Smooth muscle cell (in vitro differentiated cells): ENCODE measurements around the gene SIGLEC11. TPM values are rescaled to one million over a fixed set of nuclear protein-coding genes. Genes with fewer than 3 reads are reported as not detected.

Source experiments
- DNase-seq: peaks from one replicate; lab custom pipeline; 2025; ENCODE audit not compliant: unreplicated experiment; lab: John Stamatoyannopoulos, UW
- H2AFZ ChIP-seq: fragments of 200-600 bp; sonication (generic); 2 replicates; pipeline ENCODE4 v1.6.0; 2016; ENCODE audit warnings: antibody characterized with exemption, low read depth, mild to moderate bottlenecking
- H3F3A ChIP-seq: fragments of 200-600 bp; sonication (generic); 2 replicates; pipeline ENCODE4 v1.6.0; 2017; ENCODE audit warnings: antibody characterized with exemption, low read depth
- H3K27ac ChIP-seq: fragments of 200-600 bp; sonication (generic); 2 replicates; pipeline ENCODE4 v1.5.1; 2016; ENCODE audit warnings: low read depth, mild to moderate bottlenecking
- H3K27me3 ChIP-seq: fragments of 200-600 bp; sonication (generic); 2 replicates; pipeline ENCODE4 v1.6.1; 2016; ENCODE audit warnings: low read depth, mild to moderate bottlenecking
- H3K36me3 ChIP-seq: fragments of 200-600 bp; sonication (generic); 2 replicates; pipeline ENCODE4 v1.5.1; 2016; ENCODE audit warnings: low read depth
- H3K4me1 ChIP-seq: fragments of 200-600 bp; sonication (generic); 2 replicates; pipeline ENCODE4 v1.5.1; 2016; ENCODE audit warnings: low read depth
- H3K4me2 ChIP-seq: fragments of 200-600 bp; sonication (generic); 2 replicates; pipeline ENCODE4 v1.6.0; 2016; ENCODE audit warnings: mild to moderate bottlenecking
- H3K4me3 ChIP-seq: fragments of 200-600 bp; sonication (generic); 2 replicates; pipeline ENCODE4 v1.5.1; 2016; ENCODE audit warnings: mild to moderate bottlenecking
- H3K79me2 ChIP-seq: fragments of 200-600 bp; sonication (generic); 2 replicates; pipeline ENCODE4 v1.6.0; 2016; ENCODE audit warnings: low read depth, mild to moderate bottlenecking
- H3K9ac ChIP-seq: fragments of 200-600 bp; sonication (generic); 2 replicates; pipeline ENCODE4 v1.6.0; 2016; ENCODE audit warnings: low read depth
- H3K9me3 ChIP-seq: fragments of 200-600 bp; sonication (generic); replicated peaks from 2 replicates; pipeline ENCODE4 v1.5.1; 2016; ENCODE audit warnings: low read depth
- H4K20me1 ChIP-seq: fragments of 200-600 bp; sonication (generic); 2 replicates; pipeline ENCODE4 v1.6.0; 2016; ENCODE audit warnings: low read depth
- CTCF ChIP-seq: fragments of 200-600 bp; sonication (generic); IDR thresholded peaks from 2 replicates; pipeline ENCODE4 v1.5.1; 2017; ENCODE audit warnings: borderline replicate concordance, mild to moderate bottlenecking, antibody characterized with exemption; ENCODE audit not compliant: insufficient read depth, poor library complexity, severe bottlenecking
- WGBS: methylation state at CpG from one replicate; pipeline ENCODE4 v1.1.7; 2016; ENCODE audit warnings: low lambda C conversion rate; 5-methylcytosine and 5-hydroxymethylcytosine counted together
- polyA plus RNA-seq: library from polyadenylated mRNA; unstranded; fragments of >200 nt; fragmentation: Nextera tagmentation; extraction: Ambion mirVana; gene quantifications from 2 replicates; pipeline ENCODE4 v1.2.1, GENCODE V29; 2016
- total RNA-seq: library from RNA; depleted of rRNA; stranded (reverse); fragments of >200 nt; gene quantifications from 2 replicates; pipeline ENCODE4 v1.2.3, GENCODE V29; 2014

SIGLEC11 gene
- total and polyA plus RNA-seq, 2 experiments from 2014 or later, result not detected

DNA sequence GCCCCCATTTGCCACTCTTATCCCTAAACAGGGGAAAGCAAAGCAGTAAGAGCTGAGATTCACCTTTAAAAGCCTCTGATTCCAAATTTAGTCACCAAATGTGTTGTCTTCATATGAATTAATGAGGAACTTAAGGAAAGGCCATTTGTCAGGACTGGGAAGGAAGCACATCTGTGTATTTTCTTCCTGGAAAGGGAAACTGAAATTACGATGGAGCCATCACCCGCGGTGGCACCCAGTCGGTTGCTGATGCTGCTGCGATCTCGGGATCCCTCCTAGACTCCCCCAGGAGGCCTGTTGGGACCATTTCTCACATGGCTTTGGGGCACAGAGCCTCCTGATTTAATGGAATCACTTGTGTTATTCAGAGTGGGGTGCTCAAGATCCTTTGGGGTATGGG is 56.8 kb downstream of the SIGLEC11 start:
- H3K79me2 ChIP-seq, result no peaks in the 10 kb centered on the region
- no peaks in the 10 kb centered on the region for H3K4me1 ChIP-seq
- peaks cover 4% of the 10 kb centered on the region for H4K20me1 ChIP-seq
- no peak overlapping the region for H3K9ac ChIP-seq
- H3K27me3 ChIP-seq, result no peaks in the 10 kb centered on the region
- no peak overlapping the region for H2AFZ ChIP-seq
- H3K36me3 ChIP-seq, result no peaks in the 10 kb centered on the region
- DNase-seq, result no peak
- no peak overlapping the region for H3K27ac ChIP-seq
- H3K4me2 ChIP-seq, result no peak overlapping the region
- TF ChIP-seq CTCF, result no peak
- no peaks in the 10 kb centered on the region for H3F3A ChIP-seq
- no peaks in the 10 kb centered on the region for H3K9me3 ChIP-seq
- H3K4me3 ChIP-seq, result no peak overlapping the region
- 95% methylated on average over 6 of the region's 6 CpGs for WGBS

Other genes with a start within 250 kb of the SIGLEC11 start
- gene TSKS, start 197.9 kb downstream of the SIGLEC11 start, total RNA-seq, result not detected in 2 replicates
- not detected in 2 replicates for gene TSKS, start 197.9 kb downstream of the SIGLEC11 start, polyA plus RNA-seq
- gene AP2A1, start 194.2 kb downstream of the SIGLEC11 start, total RNA-seq, result 55.8 and 57.7 TPM in 2 replicates
- 57.8 and 65.2 TPM in 2 replicates for gene AP2A1, start 194.2 kb downstream of the SIGLEC11 start, polyA plus RNA-seq
- 6.9 and 16.2 TPM in 2 replicates for gene FUZ, start 147.9 kb downstream of the SIGLEC11 start, total RNA-seq
- 18.3 and 19.8 TPM in 2 replicates for gene FUZ, start 147.9 kb downstream of the SIGLEC11 start, polyA plus RNA-seq
- gene MED25, start 142.9 kb downstream of the SIGLEC11 start, total RNA-seq, result 16.9 and 20.4 TPM in 2 replicates
- 34.1 and 36.4 TPM in 2 replicates for gene MED25, start 142.9 kb downstream of the SIGLEC11 start, polyA plus RNA-seq
- gene PTOV1, start 110.0 kb downstream of the SIGLEC11 start, total RNA-seq, result 49.0 and 81.0 TPM in 2 replicates
- 256 and 266 TPM in 2 replicates for gene PTOV1, start 110.0 kb downstream of the SIGLEC11 start, polyA plus RNA-seq
- gene PNKP, start 93.6 kb downstream of the SIGLEC11 start, total RNA-seq, result 15.3 and 19.4 TPM in 2 replicates
- gene PNKP, start 93.6 kb downstream of the SIGLEC11 start, polyA plus RNA-seq, result 42.4 and 53.6 TPM in 2 replicates
- gene AKT1S1, start 83.8 kb downstream of the SIGLEC11 start, total RNA-seq, result 10.4 and 15.8 TPM in 2 replicates
- gene AKT1S1, start 83.8 kb downstream of the SIGLEC11 start, polyA plus RNA-seq, result 60.2 and 72.2 TPM in 2 replicates
- gene TBC1D17, start 83.5 kb downstream of the SIGLEC11 start, total RNA-seq, result 7.1 and 9.2 TPM in 2 replicates
- 41.8 and 45.7 TPM in 2 replicates for gene TBC1D17, start 83.5 kb downstream of the SIGLEC11 start, polyA plus RNA-seq
- gene IL4I1, start 64.3 kb downstream of the SIGLEC11 start, total RNA-seq, result 0.13 TPM in 1 of 2 replicates, not detected in the other
- 0.54 and 1.3 TPM in 2 replicates for gene IL4I1, start 64.3 kb downstream of the SIGLEC11 start, polyA plus RNA-seq
- 4.2 and 5.0 TPM in 2 replicates for gene ATF5, start 32.0 kb downstream of the SIGLEC11 start, total RNA-seq
- 10.1 and 14.1 TPM in 2 replicates for gene ATF5, start 32.0 kb downstream of the SIGLEC11 start, polyA plus RNA-seq
- 17.6 and 24.2 TPM in 2 replicates for gene NUP62, start 31.7 kb downstream of the SIGLEC11 start, total RNA-seq
- 29.5 and 34.2 TPM in 2 replicates for gene NUP62, start 31.7 kb downstream of the SIGLEC11 start, polyA plus RNA-seq
- gene VRK3, start 64.2 kb upstream of the SIGLEC11 start, total RNA-seq, result 31.3 and 41.4 TPM in 2 replicates
- gene VRK3, start 64.2 kb upstream of the SIGLEC11 start, polyA plus RNA-seq, result 24.6 and 27.8 TPM in 2 replicates
- 8.1 and 10.1 TPM in 2 replicates for gene ZNF473, start 64.8 kb upstream of the SIGLEC11 start, total RNA-seq
- 4.8 and 7.9 TPM in 2 replicates for gene ZNF473, start 64.8 kb upstream of the SIGLEC11 start, polyA plus RNA-seq
- gene IZUMO2, start 202.1 kb upstream of the SIGLEC11 start, total RNA-seq, result not detected in 2 replicates
- not detected in 2 replicates for gene IZUMO2, start 202.1 kb upstream of the SIGLEC11 start, polyA plus RNA-seq
- gene MYH14, start 242.4 kb upstream of the SIGLEC11 start, total RNA-seq, result 30.6 and 44.9 TPM in 2 replicates
- gene MYH14, start 242.4 kb upstream of the SIGLEC11 start, polyA plus RNA-seq, result 7.5 and 27.6 TPM in 2 replicates